ENCODE results near the gene CKAP4. TPM values are rescaled to one million over a fixed set of nuclear protein-coding genes. Genes with fewer than 3 reads are reported as not detected.
A peak's percentile ranks its signal among the peaks of the same experiment; 100 is the strongest.

CKAP4 gene, protein sequence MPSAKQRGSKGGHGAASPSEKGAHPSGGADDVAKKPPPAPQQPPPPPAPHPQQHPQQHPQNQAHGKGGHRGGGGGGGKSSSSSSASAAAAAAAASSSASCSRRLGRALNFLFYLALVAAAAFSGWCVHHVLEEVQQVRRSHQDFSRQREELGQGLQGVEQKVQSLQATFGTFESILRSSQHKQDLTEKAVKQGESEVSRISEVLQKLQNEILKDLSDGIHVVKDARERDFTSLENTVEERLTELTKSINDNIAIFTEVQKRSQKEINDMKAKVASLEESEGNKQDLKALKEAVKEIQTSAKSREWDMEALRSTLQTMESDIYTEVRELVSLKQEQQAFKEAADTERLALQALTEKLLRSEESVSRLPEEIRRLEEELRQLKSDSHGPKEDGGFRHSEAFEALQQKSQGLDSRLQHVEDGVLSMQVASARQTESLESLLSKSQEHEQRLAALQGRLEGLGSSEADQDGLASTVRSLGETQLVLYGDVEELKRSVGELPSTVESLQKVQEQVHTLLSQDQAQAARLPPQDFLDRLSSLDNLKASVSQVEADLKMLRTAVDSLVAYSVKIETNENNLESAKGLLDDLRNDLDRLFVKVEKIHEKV
- polyA plus RNA-seq (2013, experiment 1 of 2), result 278 TPM
- 250 TPM for polyA plus RNA-seq (2013, experiment 2 of 2)

DNA sequence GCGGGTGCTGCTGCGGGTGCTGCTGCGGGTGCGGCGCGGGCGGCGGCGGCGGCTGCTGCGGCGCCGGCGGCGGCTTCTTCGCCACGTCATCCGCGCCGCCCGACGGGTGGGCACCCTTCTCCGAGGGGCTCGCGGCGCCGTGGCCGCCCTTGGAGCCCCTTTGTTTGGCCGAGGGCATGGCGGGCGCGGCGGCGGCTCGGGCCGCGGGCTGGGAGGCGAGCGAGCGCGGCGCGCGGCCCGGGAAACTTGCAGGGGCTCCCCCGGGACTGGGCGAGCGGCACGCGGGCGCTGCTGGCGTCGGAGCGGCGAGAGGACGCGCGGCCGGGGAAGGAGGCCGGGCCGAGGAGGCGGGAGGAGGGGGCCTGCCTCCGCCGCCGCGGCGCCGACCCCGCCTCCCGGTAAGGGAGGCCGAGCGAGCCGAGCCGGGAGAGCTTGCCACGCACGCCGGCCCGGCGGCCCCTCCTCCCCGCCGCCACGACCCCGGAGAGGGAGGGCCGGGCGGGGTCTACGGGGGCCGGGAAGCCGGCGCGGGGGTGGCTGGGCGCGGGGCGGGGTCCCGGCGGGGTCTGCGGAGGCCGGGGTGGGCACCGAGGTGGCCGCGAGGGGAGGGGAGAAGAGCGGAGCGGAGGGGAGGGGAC is at the start of gene CKAP4:
CKAP4 (minus strand) TSS at position 347 of the 638 bp plus-strand sequence; CDS start at position 178, 169 bp downstream.
- peak within 1 kb of the TSS; percentile 82 for H3K4me3 ChIP-seq (ENCODE audit: extremely low read depth, insufficient read depth, low read length, poor library complexity, severe bottlenecking)
- H3K27ac ChIP-seq (ENCODE audit: low read depth, low read length, severe bottlenecking), result peak within 1 kb of the TSS; percentile 91
- 0% methylated on average over 25 to 58 of the region's 102 CpGs for WGBS, 2 experiments (ENCODE audit: insufficient coverage in 2 of 2)
- peaks cover 15% of the 10 kb centered on the region for H3K4me1 ChIP-seq (ENCODE audit: control insufficient read depth, insufficient read depth, low read length, poor library complexity, severe bottlenecking)
- peaks cover 30% of the 10 kb centered on the region for H3K36me3 ChIP-seq (ENCODE audit: control insufficient read depth, insufficient read depth, low read length)
- no peaks in the 10 kb centered on the region for H3K9me3 ChIP-seq (ENCODE audit: control insufficient read depth, low read length)

DNA sequence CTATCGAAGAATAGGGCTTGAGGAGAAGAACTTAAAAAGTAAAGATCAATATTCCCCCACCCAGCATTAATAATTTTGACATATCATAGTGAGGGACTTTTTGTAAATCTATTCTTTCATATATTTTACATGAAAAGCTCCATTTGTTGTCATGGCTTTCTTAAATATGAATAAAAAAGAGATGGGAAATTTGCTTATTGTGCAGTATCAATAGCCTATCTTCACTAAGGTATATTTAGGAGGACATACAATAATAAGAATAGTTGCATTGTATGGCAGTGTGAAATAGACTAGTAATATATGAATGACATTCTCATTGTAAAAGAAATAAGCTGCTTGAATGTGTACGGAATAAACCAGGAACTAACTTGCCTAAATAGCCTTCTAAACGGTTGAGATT is 49.3 kb upstream of the CKAP4 start:
- Histone ChIP-seq H3K27ac (ENCODE audit: low read depth, low read length, severe bottlenecking) (no peak overlapping the region), H3K36me3 (ENCODE audit: control insufficient read depth, insufficient read depth, low read length) (no peaks in the 10 kb centered on the region), H3K9me3 (ENCODE audit: control insufficient read depth, low read length) (no peaks in the 10 kb centered on the region), H3K4me3 (ENCODE audit: extremely low read depth, insufficient read depth, low read length, poor library complexity, severe bottlenecking) (no peak overlapping the region), H3K4me1 (ENCODE audit: control insufficient read depth, insufficient read depth, low read length, poor library complexity, severe bottlenecking) (no peaks in the 10 kb centered on the region)
- WGBS, 2 experiments (ENCODE audit: insufficient coverage in 2 of 2), result 100% methylated on average over 1 of the region's 3 CpGs; no CpG with 5 or more reads in 1 of the 2 experiments

DNA sequence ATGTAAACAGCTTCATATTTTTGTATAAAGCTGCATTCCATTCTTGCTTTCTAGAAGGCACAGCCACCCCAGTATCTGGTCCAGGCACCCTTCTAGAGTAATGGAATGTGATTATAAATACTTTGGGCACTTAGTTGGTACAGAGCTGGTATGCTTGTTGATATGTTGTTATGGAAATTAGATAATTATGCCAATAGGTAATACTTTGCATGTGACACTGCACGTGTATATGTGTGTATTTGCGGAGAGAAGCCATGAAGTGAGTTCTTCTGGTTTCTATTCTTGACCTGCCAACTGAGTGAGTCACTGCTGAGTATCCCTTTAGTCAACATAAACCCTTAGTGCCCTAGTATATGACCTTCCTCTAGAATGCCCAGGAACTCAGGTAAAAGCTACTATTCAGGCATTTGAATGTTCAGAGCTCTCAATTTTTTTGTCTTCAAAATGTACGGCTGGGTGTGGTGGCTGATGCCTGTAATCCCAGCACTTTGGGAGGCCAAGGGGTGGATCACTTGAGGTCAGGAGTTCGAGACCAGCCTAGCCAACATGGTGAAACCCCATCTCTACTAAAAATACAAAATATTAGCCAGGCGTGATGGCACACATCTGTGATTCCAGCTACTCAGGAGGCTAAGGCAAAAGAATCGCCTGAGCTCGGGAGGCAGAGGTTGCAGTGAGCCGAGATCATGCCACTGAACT is 48.5 kb upstream of the CKAP4 start:
- Histone ChIP-seq H3K36me3 (ENCODE audit: control insufficient read depth, insufficient read depth, low read length) (no peaks in the 10 kb centered on the region), H3K27ac (ENCODE audit: low read depth, low read length, severe bottlenecking) (no peak overlapping the region)
- WGBS, 2 experiments (ENCODE audit: insufficient coverage in 2 of 2), result 82 to 87% methylated on average over 5 to 6 of the region's 8 CpGs

GRCh38 chr12:106292339-106292738 is 44.5 kb upstream of the CKAP4 start:
- Histone ChIP-seq H3K27ac (ENCODE audit: low read depth, low read length, severe bottlenecking) (no peak overlapping the region), H3K4me1 (ENCODE audit: control insufficient read depth, insufficient read depth, low read length, poor library complexity, severe bottlenecking) (peaks cover 6% of the 10 kb centered on the region), H3K4me3 (ENCODE audit: extremely low read depth, insufficient read depth, low read length, poor library complexity, severe bottlenecking) (no peak overlapping the region), H3K9me3 (ENCODE audit: control insufficient read depth, low read length) (no peaks in the 10 kb centered on the region), H3K36me3 (ENCODE audit: control insufficient read depth, insufficient read depth, low read length) (no peaks in the 10 kb centered on the region)
- 78 to 100% methylated on average over 1 to 4 of the region's 5 CpGs for WGBS, 2 experiments (ENCODE audit: insufficient coverage in 2 of 2)

More for the DNA sequence above, 48.5 kb upstream of the CKAP4 start:
- Histone ChIP-seq H3K9me3 (ENCODE audit: control insufficient read depth, low read length) (no peaks in the 10 kb centered on the region), H3K4me1 (ENCODE audit: control insufficient read depth, insufficient read depth, low read length, poor library complexity, severe bottlenecking) (no peaks in the 10 kb centered on the region), H3K4me3 (ENCODE audit: extremely low read depth, insufficient read depth, low read length, poor library complexity, severe bottlenecking) (no peak overlapping the region)

DNA sequence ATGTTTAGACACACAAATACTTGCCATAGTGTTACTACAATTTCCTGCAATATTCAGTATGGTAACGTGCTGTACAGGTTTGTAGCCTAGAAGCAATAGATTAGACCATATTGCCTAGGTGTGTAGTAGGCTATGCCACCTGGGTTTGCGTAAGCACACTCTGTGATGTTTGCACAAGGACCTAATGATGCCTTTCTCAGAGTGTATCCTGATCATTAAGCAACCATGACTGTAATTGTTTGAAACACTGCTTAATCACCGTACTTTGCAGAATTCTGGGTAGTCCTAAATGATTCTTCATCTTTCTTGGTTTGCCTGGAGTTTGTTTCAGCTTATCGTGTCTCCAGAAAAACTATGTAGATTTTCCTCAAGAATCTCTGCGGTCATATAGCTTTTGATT is 43.5 kb upstream of the CKAP4 start:
- WGBS, 2 experiments (ENCODE audit: insufficient coverage in 2 of 2), result 89 to 100% methylated on average over 1 to 3 of the region's 5 CpGs
- H3K4me1 ChIP-seq (ENCODE audit: control insufficient read depth, insufficient read depth, low read length, poor library complexity, severe bottlenecking), result peaks cover 6% of the 10 kb centered on the region
- H3K27ac ChIP-seq (ENCODE audit: low read depth, low read length, severe bottlenecking), result no peak overlapping the region
- no peak overlapping the region for H3K4me3 ChIP-seq (ENCODE audit: extremely low read depth, insufficient read depth, low read length, poor library complexity, severe bottlenecking)
- no peaks in the 10 kb centered on the region for H3K36me3 ChIP-seq (ENCODE audit: control insufficient read depth, insufficient read depth, low read length)
- no peaks in the 10 kb centered on the region for H3K9me3 ChIP-seq (ENCODE audit: control insufficient read depth, low read length)

DNA sequence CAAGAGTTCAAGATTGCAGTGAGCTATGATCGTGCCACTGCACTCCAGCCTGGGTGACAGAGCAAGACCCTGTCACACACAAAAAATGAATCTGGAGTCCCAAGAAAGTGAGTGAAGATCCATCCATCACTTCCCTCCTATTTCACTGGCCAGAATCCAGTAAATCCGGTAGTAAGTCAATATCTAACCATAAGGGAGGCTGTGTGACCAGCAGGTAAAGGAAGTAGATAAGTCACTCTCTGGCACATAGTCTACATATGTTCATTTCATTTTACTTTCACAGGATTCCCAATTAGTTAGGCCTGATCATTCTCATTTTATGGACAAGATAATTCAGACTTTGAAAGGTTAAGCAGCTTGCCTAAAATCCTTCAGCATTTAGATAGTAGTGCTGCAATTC is 42.8 kb upstream of the CKAP4 start:
- peaks cover 6% of the 10 kb centered on the region for H3K4me1 ChIP-seq (ENCODE audit: control insufficient read depth, insufficient read depth, low read length, poor library complexity, severe bottlenecking)
- WGBS, 2 experiments (ENCODE audit: insufficient coverage in 2 of 2), result 80 to 88% methylated on average over 1 of the region's 2 CpGs
- no peaks in the 10 kb centered on the region for H3K9me3 ChIP-seq (ENCODE audit: control insufficient read depth, low read length)
- H3K36me3 ChIP-seq (ENCODE audit: control insufficient read depth, insufficient read depth, low read length), result no peaks in the 10 kb centered on the region
- H3K27ac ChIP-seq (ENCODE audit: low read depth, low read length, severe bottlenecking), result no peak overlapping the region
- H3K4me3 ChIP-seq (ENCODE audit: extremely low read depth, insufficient read depth, low read length, poor library complexity, severe bottlenecking), result no peak overlapping the region

GRCh38 chr12:106289196-106289681 is 41.4 kb upstream of the CKAP4 start:
- H3K36me3 ChIP-seq (ENCODE audit: control insufficient read depth, insufficient read depth, low read length), result no peaks in the 10 kb centered on the region
- WGBS, 2 experiments (ENCODE audit: insufficient coverage in 2 of 2), result 100% methylated on average over 1 of the region's 1 CpG; no CpG with 5 or more reads in 1 of the 2 experiments
- no peaks in the 10 kb centered on the region for H3K9me3 ChIP-seq (ENCODE audit: control insufficient read depth, low read length)
- peak overlapping the region; percentile 81 for H3K27ac ChIP-seq (ENCODE audit: low read depth, low read length, severe bottlenecking)
- peaks cover 6% of the 10 kb centered on the region for H3K4me1 ChIP-seq (ENCODE audit: control insufficient read depth, insufficient read depth, low read length, poor library complexity, severe bottlenecking)
- H3K4me3 ChIP-seq (ENCODE audit: extremely low read depth, insufficient read depth, low read length, poor library complexity, severe bottlenecking), result no peak overlapping the region

GRCh38 chr12:106288494-106289195 is 40.8 kb upstream of the CKAP4 start:
- WGBS, 2 experiments (ENCODE audit: insufficient coverage in 2 of 2), result 89 to 90% methylated on average over 6 to 8 of the region's 9 CpGs
- Histone ChIP-seq H3K9me3 (ENCODE audit: control insufficient read depth, low read length) (no peaks in the 10 kb centered on the region), H3K4me3 (ENCODE audit: extremely low read depth, insufficient read depth, low read length, poor library complexity, severe bottlenecking) (no peak overlapping the region), H3K4me1 (ENCODE audit: control insufficient read depth, insufficient read depth, low read length, poor library complexity, severe bottlenecking) (peaks cover 6% of the 10 kb centered on the region), H3K27ac (ENCODE audit: low read depth, low read length, severe bottlenecking) (peak overlapping the region; percentile 81), H3K36me3 (ENCODE audit: control insufficient read depth, insufficient read depth, low read length) (no peaks in the 10 kb centered on the region)

DNA sequence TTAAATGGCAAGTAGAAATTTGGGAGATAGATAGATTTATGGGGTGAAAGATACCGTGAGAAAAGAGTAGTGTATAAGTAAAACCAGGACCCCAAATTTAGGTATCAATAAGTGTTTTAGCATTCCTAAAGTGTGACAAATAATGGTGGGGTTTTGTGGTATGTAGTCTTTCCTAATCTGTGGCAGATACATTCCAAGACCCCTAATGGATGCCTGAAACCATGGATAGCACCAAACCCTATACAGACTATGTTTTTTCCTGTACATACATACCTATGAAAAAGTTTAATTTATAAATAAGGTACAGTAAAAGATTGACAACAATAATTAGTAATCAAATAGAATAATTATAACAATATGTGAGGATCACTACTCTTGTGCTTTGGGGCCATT is 40.3 kb upstream of the CKAP4 start:
- peak overlapping the region; percentile 81 for H3K27ac ChIP-seq (ENCODE audit: low read depth, low read length, severe bottlenecking)
- no peaks in the 10 kb centered on the region for H3K9me3 ChIP-seq (ENCODE audit: control insufficient read depth, low read length)
- no peak overlapping the region for H3K4me3 ChIP-seq (ENCODE audit: extremely low read depth, insufficient read depth, low read length, poor library complexity, severe bottlenecking)
- no peaks in the 10 kb centered on the region for H3K36me3 ChIP-seq (ENCODE audit: control insufficient read depth, insufficient read depth, low read length)
- H3K4me1 ChIP-seq (ENCODE audit: control insufficient read depth, insufficient read depth, low read length, poor library complexity, severe bottlenecking), result peaks cover 6% of the 10 kb centered on the region
- WGBS, 2 experiments (ENCODE audit: insufficient coverage in 2 of 2), result 88% methylated on average over 1 of the region's 1 CpG; no CpG with 5 or more reads in 1 of the 2 experiments

- Histone ChIP-seq H3K4me1 (ENCODE audit: control insufficient read depth, insufficient read depth, low read length, poor library complexity, severe bottlenecking) (peaks cover 6% of the 10 kb centered on the region), H3K27ac (ENCODE audit: low read depth, low read length, severe bottlenecking) (no peak overlapping the region), H3K36me3 (ENCODE audit: control insufficient read depth, insufficient read depth, low read length) (no peaks in the 10 kb centered on the region), H3K4me3 (ENCODE audit: extremely low read depth, insufficient read depth, low read length, poor library complexity, severe bottlenecking) (no peak overlapping the region), H3K9me3 (ENCODE audit: control insufficient read depth, low read length) (no peaks in the 10 kb centered on the region)
- no CpG with 5 or more reads among the region's 1 CpG for WGBS, 2 experiments (ENCODE audit: insufficient coverage in 2 of 2)
Measured at GRCh38 chr12:106287364-106287763, 39.5 kb upstream of the CKAP4 start.
